ENCODE data around the gene FHOD3. TPM values are rescaled to one million over a fixed set of nuclear protein-coding genes. Genes with fewer than 3 reads are reported as not detected.

Gene FHOD3
- total RNA-seq, 1 experiment from 2014 or later: 43.0 TPM

GRCh38 chr18:36321658-36322407 lies 24.3 kb downstream of the FHOD3 start:
- peak; percentile 91 for DNase-seq (ENCODE audit: low read depth)

DNA sequence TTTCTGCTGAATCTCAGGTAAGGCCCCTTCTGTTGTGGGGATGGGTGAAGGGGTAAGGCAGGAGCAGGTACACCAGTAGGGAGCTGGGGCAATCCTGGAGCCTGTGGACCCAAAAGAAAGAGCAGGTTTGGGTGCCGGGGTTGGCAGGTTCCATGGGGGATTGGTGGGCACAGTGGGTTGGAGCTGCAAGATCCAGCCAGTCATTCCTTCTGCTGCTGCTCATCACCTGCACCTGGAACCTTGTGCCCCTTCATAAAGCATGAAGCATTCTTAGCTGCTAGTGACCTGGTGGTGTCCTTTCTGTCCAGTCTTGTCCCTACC lies 24.9 kb downstream of the FHOD3 start:
- DNase-seq (ENCODE audit: low read depth): no peak

DNA sequence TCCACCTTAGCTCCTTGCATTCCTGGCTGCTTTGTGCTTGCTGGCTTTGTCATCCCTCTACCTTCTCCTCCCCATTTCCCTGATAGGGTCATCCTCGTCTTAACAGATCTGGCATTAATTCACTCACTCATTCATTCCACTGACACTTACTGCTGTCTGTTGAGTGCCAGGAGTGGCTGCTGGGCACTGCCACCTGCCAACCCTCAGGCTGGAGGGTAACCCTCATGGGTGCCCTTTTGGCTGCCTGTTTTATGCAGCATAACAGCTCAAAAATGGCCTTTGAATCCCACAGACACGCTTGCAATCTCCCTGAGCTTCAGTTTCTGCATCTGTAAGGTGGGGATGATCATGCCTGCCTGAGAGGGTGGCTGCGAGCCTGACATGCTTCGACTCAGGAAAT lies 25.2 kb downstream of the FHOD3 start:
- DNase-seq (ENCODE audit: low read depth): no peak

DNA sequence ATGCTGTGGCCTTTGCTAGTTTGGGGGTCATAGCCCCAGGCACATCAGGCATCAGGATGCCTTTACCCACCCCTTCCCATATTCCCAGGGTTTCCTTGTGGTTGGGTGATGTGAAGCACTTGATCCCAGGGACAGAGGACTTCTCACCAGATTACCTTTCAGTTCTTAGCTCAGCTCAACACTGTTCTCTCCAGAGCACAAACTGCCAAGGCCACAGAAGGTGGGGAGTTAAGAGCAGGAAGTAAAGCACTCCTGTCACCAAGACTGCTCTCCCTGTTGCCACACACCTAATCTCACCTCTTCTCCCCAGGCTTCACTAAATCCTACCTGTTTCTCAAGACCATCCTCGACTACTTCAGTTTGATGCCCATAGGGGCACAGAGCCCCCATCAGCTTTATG lies 25.9 kb downstream of the FHOD3 start:
- DNase-seq (ENCODE audit: low read depth): no peak

DNA sequence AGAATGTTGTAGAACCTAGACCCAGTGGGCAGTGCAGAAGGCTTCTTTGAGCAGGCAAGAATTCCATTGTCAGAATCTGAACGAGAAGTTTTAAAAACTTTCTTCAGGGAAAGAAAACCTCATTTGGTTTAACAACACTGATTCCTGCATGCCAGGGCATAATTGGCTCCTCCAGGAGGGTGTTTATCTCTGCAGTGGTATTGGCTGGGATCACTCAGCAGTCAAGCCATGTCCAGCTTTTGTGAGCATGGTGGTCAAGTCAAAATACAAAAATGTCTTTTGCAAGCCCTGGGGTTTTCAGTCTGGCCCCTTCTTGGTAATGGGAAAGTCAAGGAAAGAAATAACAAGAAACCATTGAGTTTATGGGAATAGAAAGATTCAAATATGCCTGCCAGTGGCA lies 28.3 kb downstream of the FHOD3 start:
- no peak for DNase-seq (ENCODE audit: low read depth)

GRCh38 chr18:36326771-36327170 lies 29.3 kb downstream of the FHOD3 start:
- DNase-seq (ENCODE audit: low read depth): no peak

DNA sequence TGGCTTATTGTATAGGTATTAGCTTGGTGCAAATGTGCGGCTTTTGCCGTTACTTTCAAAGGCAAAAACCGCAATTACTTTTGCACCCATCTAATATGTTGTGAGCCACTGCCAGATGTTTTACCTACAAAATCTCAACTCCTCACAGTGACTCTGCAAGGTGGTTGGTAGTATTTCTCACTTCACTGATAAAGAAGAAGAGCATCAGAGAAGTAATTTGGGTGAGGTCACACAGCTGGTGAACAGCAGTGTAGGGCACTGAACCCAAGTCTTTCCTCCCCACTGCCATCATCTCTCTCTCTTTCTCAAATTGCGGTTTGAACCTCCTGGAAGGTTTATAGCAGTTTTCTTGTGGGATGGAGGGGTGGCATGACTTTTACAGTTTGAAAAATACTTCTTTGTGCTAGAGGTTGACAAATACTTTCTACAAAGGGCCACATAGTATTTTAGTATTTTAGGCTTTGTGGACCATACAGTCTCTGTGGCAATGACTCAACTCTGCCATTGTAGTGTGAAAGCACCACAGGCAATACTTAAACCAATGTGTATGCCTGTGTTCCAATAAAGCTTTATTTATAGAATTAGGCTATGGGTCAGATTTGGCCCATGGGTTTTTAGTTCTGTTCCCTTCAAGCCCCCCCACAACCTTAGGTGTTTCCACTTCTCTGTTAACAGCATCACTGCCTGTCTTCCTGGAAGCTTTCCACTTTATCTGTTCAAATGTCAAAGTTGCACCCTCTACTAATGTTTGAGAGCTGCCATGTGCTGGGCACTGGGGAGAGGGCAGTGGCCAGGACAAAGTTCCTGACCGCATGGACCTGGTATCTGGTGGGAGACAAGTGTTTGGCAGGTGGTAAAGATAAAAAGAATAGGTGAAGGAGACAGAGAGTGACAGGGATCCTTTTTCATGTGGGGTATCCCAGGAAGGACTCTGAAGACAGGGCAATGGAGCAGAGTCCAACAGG lies 30.1 kb downstream of the FHOD3 start:
- DNase-seq (ENCODE audit: low read depth): no peak

GRCh38 chr18:36328385-36328858 lies 30.9 kb downstream of the FHOD3 start:
- peak; percentile 37 for DNase-seq (ENCODE audit: low read depth)

GRCh38 chr18:36328916-36329315 lies 31.4 kb downstream of the FHOD3 start:
- DNase-seq (ENCODE audit: low read depth): no peak

DNA sequence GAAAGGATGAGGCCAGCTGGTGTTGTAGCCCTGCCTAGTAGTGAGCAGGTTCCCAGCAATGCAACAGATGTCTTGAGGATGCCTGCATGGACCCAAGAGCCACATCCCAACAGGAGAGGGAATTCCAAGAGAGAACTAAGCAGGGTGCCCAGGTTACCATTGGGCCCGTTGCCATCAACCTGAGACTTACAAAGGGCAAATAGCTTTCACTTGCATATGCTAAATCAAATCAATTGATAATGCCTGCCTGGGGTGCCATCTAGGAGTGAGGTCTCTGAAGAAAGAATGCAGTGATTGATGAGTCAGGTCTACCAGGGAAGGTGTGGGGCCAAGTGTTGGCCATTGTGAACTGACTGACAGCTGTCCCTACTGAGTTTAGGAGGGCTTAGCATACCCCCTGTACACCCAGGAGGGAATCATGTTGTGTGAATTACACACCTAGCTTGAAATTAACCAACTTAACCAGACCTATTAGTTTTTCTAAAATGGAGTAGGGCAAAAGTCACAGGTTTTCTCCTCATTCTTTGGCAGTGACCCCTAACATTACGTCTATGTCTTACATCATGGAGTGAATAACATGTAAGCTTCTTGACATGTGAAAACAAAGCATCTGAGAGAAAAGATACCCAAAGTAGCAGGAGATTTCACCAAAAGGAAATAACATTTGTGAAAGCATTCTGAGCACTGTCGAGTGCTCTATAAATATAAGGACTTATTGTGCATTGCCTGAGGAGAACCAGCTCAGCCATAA lies 32.3 kb downstream of the FHOD3 start:
- no peak for DNase-seq (ENCODE audit: low read depth)

DNA sequence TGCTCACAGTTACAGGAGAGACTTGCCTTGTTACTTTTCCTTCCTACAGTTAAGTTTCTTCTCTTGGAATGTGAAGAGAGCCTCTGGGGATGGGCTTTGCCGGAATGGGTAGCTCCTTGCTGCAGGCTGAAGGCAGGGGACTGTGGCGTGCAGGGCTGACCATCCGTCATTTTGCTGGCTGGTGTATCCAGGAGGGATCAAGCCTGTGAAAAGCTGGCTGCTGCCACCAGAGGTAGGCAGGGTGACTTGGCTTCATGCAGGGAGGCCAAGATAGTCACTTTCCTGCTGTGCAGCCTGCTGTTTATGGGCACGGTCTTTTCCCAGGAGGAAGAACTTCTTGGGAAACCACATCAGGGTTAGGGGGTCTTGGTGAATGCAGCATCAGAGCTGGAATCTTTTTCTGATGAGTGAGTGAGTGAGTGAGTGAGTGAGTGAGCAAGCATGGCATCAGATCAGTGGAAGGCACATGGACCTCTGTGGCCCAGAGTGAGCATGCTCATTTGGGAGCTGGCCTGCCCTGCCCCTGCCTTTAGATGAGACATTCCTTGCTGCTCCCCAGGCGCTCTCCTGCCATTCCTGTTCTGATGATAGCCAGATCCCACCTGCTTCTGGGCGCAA lies 33.0 kb downstream of the FHOD3 start:
- peak; percentile 69 for DNase-seq (ENCODE audit: low read depth)

GRCh38 chr18:36331521-36331971 lies 34.0 kb downstream of the FHOD3 start:
- DNase-seq (ENCODE audit: low read depth): no peak

DNA sequence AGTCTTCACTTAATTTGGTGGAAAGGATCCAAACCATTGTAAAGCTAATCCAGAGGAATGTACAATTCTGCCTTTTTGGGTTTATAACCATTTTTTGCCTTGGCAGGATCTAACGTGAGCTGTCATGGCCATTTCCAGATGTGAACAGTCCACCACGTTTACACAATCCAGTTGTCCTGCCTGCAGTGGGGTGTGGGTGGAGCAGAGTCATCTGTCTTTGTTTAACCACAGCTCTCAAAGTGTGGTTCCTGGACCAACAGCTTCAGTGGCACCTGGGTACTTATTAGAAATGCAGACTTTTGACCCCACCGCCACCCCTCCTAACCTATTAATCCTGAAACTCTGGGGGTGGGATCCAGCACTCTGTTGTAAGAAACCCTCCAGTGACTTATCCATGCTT lies 35.9 kb downstream of the FHOD3 start:
- no peak for DNase-seq (ENCODE audit: low read depth)

DNA sequence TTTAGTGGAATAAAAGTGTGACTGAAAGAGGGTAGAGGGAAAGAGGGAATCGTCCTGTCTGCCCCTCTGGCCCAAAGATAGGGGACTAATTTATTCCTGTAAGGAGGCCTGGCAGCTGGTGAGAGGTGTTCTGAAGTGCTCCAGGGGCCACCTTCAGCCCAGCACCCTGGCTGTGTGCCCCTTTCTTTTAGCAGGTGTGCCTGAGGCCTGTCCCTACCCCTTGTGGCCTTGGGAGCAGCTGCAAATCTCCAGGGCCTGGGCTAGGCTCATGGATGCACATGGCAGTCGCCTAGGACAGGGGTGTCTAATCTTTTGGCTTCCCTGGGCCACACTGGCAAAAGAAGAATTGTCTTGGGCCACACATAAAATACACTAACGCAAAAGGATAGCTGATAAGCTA lies 37.3 kb downstream of the FHOD3 start:
- no peak for DNase-seq (ENCODE audit: low read depth)

- no peak for DNase-seq (ENCODE audit: low read depth)
Observed at GRCh38 chr18:36335476-36336279, 38.2 kb downstream of the FHOD3 start.

DNA sequence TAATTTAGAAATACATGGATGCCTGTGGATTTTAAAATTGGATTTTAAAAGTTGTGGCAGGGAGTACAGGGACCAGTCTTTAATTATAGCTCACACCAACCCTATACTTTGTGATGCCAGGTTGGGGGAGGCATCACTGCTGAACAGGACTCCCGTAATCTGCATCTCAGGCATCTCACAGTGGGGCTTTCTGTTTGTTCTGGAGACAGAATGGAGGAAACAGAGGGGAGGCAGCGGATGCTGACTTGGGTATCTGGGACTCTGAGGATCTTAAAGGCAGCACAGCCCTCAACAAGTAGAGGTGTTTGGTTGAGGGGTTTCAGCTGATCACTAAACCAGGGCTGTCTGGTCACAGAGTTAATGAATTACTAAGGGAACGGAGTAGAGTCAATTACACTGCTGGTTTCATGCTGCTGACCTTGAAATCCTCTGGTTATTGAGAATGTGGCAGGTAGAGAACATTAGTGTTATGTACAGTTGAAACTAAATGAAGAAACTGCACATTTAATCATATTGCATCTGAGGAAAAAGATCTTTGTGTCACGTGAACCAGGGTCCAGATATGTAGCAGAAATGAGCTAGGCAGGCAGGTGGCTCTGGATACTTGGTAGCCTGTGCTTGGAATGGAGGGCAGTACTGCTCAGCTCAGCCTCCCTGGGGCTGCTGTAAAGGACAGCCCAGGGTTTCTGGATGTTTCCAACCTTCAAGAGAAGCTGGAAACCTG lies 40.3 kb downstream of the FHOD3 start:
- DNase-seq (ENCODE audit: low read depth): no peak

- DNase-seq (ENCODE audit: low read depth): peak; percentile 27
Observed at GRCh38 chr18:36338403-36338933, 41.0 kb downstream of the FHOD3 start.

GRCh38 chr18:36340246-36340645 lies 42.7 kb downstream of the FHOD3 start:
- DNase-seq (ENCODE audit: low read depth): no peak

GRCh38 chr18:36341944-36342343 lies 44.4 kb downstream of the FHOD3 start:
- no peak for DNase-seq (ENCODE audit: low read depth)

All from HT1080 (cell line).